Measurements from ENCODE around the gene PAK5.

DNA sequence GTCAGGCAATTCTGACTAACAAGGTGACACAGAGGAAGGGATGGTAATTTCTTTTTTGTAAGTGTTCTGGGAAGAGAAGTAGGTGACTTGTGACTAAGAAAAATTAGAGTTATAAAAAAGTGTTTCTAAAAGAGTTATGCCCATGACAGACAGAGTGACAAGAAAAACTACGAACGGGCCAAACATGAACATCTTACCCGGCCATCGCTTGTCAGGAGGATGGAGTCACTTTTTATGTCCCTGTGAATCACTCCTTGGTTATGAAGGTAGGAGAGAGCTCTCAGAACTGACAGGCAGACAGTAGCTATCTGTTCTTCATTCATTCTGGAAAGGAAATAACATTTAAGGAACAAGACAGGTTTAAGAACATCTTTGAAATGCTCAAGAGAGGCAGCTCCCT lies 281.5 kb downstream of the PAK5 start:
- TF ChIP-seq POLR2A (IDR thresholded peaks at IDR 0.05), result no peak
- TF ChIP-seq, protein P1, sequence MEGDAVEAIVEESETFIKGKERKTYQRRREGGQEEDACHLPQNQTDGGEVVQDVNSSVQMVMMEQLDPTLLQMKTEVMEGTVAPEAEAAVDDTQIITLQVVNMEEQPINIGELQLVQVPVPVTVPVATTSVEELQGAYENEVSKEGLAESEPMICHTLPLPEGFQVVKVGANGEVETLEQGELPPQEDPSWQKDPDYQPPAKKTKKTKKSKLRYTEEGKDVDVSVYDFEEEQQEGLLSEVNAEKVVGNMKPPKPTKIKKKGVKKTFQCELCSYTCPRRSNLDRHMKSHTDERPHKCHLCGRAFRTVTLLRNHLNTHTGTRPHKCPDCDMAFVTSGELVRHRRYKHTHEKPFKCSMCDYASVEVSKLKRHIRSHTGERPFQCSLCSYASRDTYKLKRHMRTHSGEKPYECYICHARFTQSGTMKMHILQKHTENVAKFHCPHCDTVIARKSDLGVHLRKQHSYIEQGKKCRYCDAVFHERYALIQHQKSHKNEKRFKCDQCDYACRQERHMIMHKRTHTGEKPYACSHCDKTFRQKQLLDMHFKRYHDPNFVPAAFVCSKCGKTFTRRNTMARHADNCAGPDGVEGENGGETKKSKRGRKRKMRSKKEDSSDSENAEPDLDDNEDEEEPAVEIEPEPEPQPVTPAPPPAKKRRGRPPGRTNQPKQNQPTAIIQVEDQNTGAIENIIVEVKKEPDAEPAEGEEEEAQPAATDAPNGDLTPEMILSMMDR (IDR thresholded peaks at IDR 0.05), result no peak
